CD8-positive, alpha-beta memory T cell (primary cell): ENCODE data around the gene ASIC1. TPM values are rescaled to one million over a fixed set of nuclear protein-coding genes. Genes with fewer than 3 reads are reported as not detected.

ENCODE experiments used
- CTCF ChIA-PET: fragments of 350-600 bp; sonication (Branson Sonifier 250); formaldehyde crosslinking; loops from one replicate; lab custom pipeline; 2021; ENCODE audit warnings: antibody characterized with exemption; lab: Charles Lee
- POLR2A ChIA-PET: fragments of 350-600 bp; sonication (Branson Sonifier 250); formaldehyde crosslinking; loops from one replicate; lab custom pipeline; 2021; ENCODE audit warnings: antibody characterized with exemption; lab: Charles Lee
- DNase-seq, 5 donors: peaks; one replicate each; pipeline versions ENCODE4 v3.0.0 to v3.0.0-alpha.2; 2020 to 2022; ENCODE audit warnings: mixed read lengths in 1 of 5
- H3K27ac ChIP-seq: one replicate; pipeline ENCODE4 v1.7.0; 2013; ENCODE audit warnings: low read depth, mild to moderate bottlenecking, low read length, moderate library complexity
- H3K27me3 ChIP-seq: 2 replicates; pipeline ENCODE4 v1.7.0; 2013; ENCODE audit warnings: low read length, mild to moderate bottlenecking; ENCODE audit not compliant: insufficient read depth, poor library complexity, severe bottlenecking
- H3K36me3 ChIP-seq: 2 replicates; pipeline ENCODE4 v1.7.0; 2013; ENCODE audit warnings: mild to moderate bottlenecking, low read length, moderate library complexity; ENCODE audit not compliant: insufficient read depth
- H3K4me1 ChIP-seq: 2 replicates; pipeline ENCODE4 v1.7.0; 2013; ENCODE audit warnings: mild to moderate bottlenecking, low read length, moderate library complexity; ENCODE audit not compliant: insufficient read depth
- H3K4me3 ChIP-seq: 2 replicates; pipeline ENCODE4 v1.7.0; 2013; ENCODE audit warnings: mild to moderate bottlenecking, low read length
- H3K9me3 ChIP-seq: 2 replicates; pipeline ENCODE4 v1.7.0; 2013; ENCODE audit warnings: mild to moderate bottlenecking, low read length
- H3K27ac Mint-ChIP-seq, 8 donors: one replicate each; pipeline ENCODE4 v1.8.0; 2020 to 2021; ENCODE audit warnings: mixed read lengths in 8 of 8, mild to moderate bottlenecking in 6 of 8, inconsistent platforms in 3 of 8, moderate library complexity in 3 of 8
- H3K27me3 Mint-ChIP-seq, 2 donors: one replicate each; pipeline ENCODE4 v1.8.0; 2020 to 2021; ENCODE audit warnings: mixed read lengths in 2 of 2, mild to moderate bottlenecking in 1 of 2, moderate library complexity in 1 of 2
- H3K36me3 Mint-ChIP-seq, 3 donors: one replicate each; pipeline ENCODE4 v1.8.0; 2020 to 2021; ENCODE audit warnings: mixed read lengths in 3 of 3, inconsistent platforms in 1 of 3, mild to moderate bottlenecking in 1 of 3
- H3K4me1 Mint-ChIP-seq, 3 donors: one replicate each; pipeline ENCODE4 v1.8.0; 2020 to 2021; ENCODE audit warnings: mixed read lengths in 3 of 3, inconsistent platforms in 1 of 3, mild to moderate bottlenecking in 1 of 3
- H3K4me3 Mint-ChIP-seq, 7 donors: one replicate each; pipeline ENCODE4 v1.8.0; 2020 to 2021; ENCODE audit warnings: mixed read lengths in 7 of 7, mild to moderate bottlenecking in 6 of 7, moderate library complexity in 4 of 7, inconsistent platforms in 2 of 7
- H3K9me3 Mint-ChIP-seq, 5 donors: one replicate each; pipeline ENCODE4 v1.8.0; 2020 to 2022; ENCODE audit warnings: mixed read lengths in 5 of 5, mild to moderate bottlenecking in 3 of 5, moderate library complexity in 2 of 5, inconsistent platforms in 1 of 5
- polyA plus RNA-seq: library from polyadenylated mRNA; unstranded; fragments of 300-500 nt; fragmentation: Illumina TruSeq; gene quantifications from one replicate; pipeline ENCODE4 v1.2.3, GENCODE V29; 2021
- total RNA-seq, 2 experiments: library from RNA; stranded (reverse); gene quantifications; one replicate each; pipeline ENCODE4 v1.2.3, GENCODE V29; 2021

Gene ASIC1
- total RNA-seq (1 to 10 TPM; 6.4 TPM), polyA plus RNA-seq (0.07 TPM)

GRCh38 chr12:50057000-50057841 is at the start of gene ASIC1:
Gene ASIC1 (plus strand): TSS chr12:50057596. CDS start chr12:50058767, 1,171 bp downstream.
- H3K4me1 Mint-ChIP-seq, result peaks cover 27 to 54% (median 32%) of the 10 kb centered on the region in 3 donors
- H3K27me3 ChIP-seq, result peaks cover 18% of the 10 kb centered on the region

GRCh38 chr12:50013361-50014147 is 43.8 kb upstream of the ASIC1 start:
- POLR2A ChIA-PET, result interaction anchor here (0.8 to 1.0 kb wide), 2 partner anchors 11 to 98 kb away, joined by 3 to 4 read pairs; partner anchors contain the start of gene COX14
- DNase-seq, result no peak
- CTCF ChIA-PET, result interaction anchor here (1.0 to 2.1 kb wide), 3 partner anchors 23 to 47 kb away, joined by 3 to 7 read pairs (median 4); no protein-coding TSS in a partner anchor
- H3K4me3 Mint-ChIP-seq, result no peak overlapping the region
- H3K27me3 Mint-ChIP-seq, result no peaks in the 10 kb centered on the region
- no peaks in the 10 kb centered on the region for H3K9me3 ChIP-seq
- peaks cover 9 to 25% (median 11%) of the 10 kb centered on the region in 3 donors for H3K4me1 Mint-ChIP-seq
- H3K4me1 ChIP-seq, result no peaks in the 10 kb centered on the region
- H3K36me3 ChIP-seq, result no peaks in the 10 kb centered on the region
- H3K4me3 ChIP-seq, result no peak overlapping the region
- no peaks in the 10 kb centered on the region for H3K9me3 Mint-ChIP-seq
- no peaks in the 10 kb centered on the region for H3K27me3 ChIP-seq
- peaks cover 0 to 19% (median 7%) of the 10 kb centered on the region in 3 donors for H3K36me3 Mint-ChIP-seq
- no peak overlapping the region for H3K27ac ChIP-seq
- H3K27ac Mint-ChIP-seq, result peak overlapping the region in 4 of 8 donors; percentile 14 to 86 (median 58)

More at GRCh38 chr12:50057000-50057841, at the start of gene ASIC1:
- peak in 3 of 5 donors; percentile 12 to 68 (median 35) for DNase-seq
- no peak within 1 kb of the TSS for H3K27ac ChIP-seq
- H3K4me3 ChIP-seq, result peak within 1 kb of the TSS; percentile 59
- H3K9me3 ChIP-seq, result no peaks in the 10 kb centered on the region
- H3K4me1 ChIP-seq, result peaks cover 33% of the 10 kb centered on the region
- Mint-ChIP-seq H3K4me3 (peak within 1 kb of the TSS; percentile 69 to 93 (median 88)), H3K27ac (peak within 1 kb of the TSS in 4 of 8 donors; percentile 12 to 73 (median 51)), H3K36me3 (peaks cover 0 to 2% (median 0%) of the 10 kb centered on the region in 3 donors), H3K27me3 (peaks cover 46% of the 10 kb centered on the region in 2 donors), H3K9me3 (no peaks in the 10 kb centered on the region)
- H3K36me3 ChIP-seq, result no peaks in the 10 kb centered on the region
- POLR2A ChIA-PET, result interaction anchor here (0.6 to 1.3 kb wide), 2 partner anchors 14 to 708 kb away, joined by 3 read pairs; no protein-coding TSS in a partner anchor
- CTCF ChIA-PET, result interaction anchor here (1.2 to 5.4 kb wide), 8 partner anchors 13 to 90 kb away, joined by 3 to 47 read pairs (median 12); no protein-coding TSS in a partner anchor

- H3K4me3 Mint-ChIP-seq, result no peak overlapping the region
- peaks cover 9 to 31% (median 11%) of the 10 kb centered on the region in 3 donors for H3K4me1 Mint-ChIP-seq
- H3K27me3 ChIP-seq, result no peaks in the 10 kb centered on the region
- H3K27ac ChIP-seq, result no peak overlapping the region
- H3K27ac Mint-ChIP-seq, result peak overlapping the region in 4 of 8 donors; percentile 15 to 52 (median 26)
- no peak for DNase-seq
- H3K4me3 ChIP-seq, result no peak overlapping the region
- H3K36me3 Mint-ChIP-seq, result peaks cover 0 to 19% (median 7%) of the 10 kb centered on the region in 3 donors
- H3K27me3 Mint-ChIP-seq, result no peaks in the 10 kb centered on the region
- no peaks in the 10 kb centered on the region for H3K9me3 Mint-ChIP-seq
- CTCF ChIA-PET, result interaction anchor here (1.0 to 2.1 kb wide), 2 partner anchors 25 to 48 kb away, joined by 4 to 7 read pairs; no protein-coding TSS in a partner anchor
- no peaks in the 10 kb centered on the region for H3K36me3 ChIP-seq
- POLR2A ChIA-PET, result interaction anchor here (1.0 kb wide), 1 partner anchor 98 kb away, joined by 3 read pairs; the partner anchor contains the start of gene COX14
- H3K9me3 ChIP-seq, result no peaks in the 10 kb centered on the region
- no peaks in the 10 kb centered on the region for H3K4me1 ChIP-seq
These were observed 43.1 kb upstream of the ASIC1 start for GRCh38 chr12:50014342-50014741.

- Histone ChIP-seq H3K4me1 (no peaks in the 10 kb centered on the region), H3K4me3 (no peak overlapping the region), H3K27ac (no peak overlapping the region), H3K36me3 (no peaks in the 10 kb centered on the region), H3K9me3 (no peaks in the 10 kb centered on the region), H3K27me3 (no peaks in the 10 kb centered on the region)
- Mint-ChIP-seq H3K27me3 (no peaks in the 10 kb centered on the region), H3K4me3 (no peak overlapping the region), H3K9me3 (no peaks in the 10 kb centered on the region), H3K36me3 (peaks cover 0 to 17% (median 3%) of the 10 kb centered on the region in 3 donors), H3K4me1 (peaks cover 9 to 36% (median 11%) of the 10 kb centered on the region in 3 donors), H3K27ac (no peak overlapping the region)
- POLR2A ChIA-PET, result no interaction called here
- DNase-seq, result no peak
- CTCF ChIA-PET, result interaction anchor here (1.1 to 1.3 kb wide), 2 partner anchors 38 to 49 kb away, joined by 3 to 4 read pairs; no protein-coding TSS in a partner anchor
These were observed 40.6 kb upstream of the ASIC1 start for GRCh38 chr12:50016501-50017475.

GRCh38 chr12:50017641-50018040 is 39.8 kb upstream of the ASIC1 start:
- peaks cover 0 to 17% (median 3%) of the 10 kb centered on the region in 3 donors for H3K36me3 Mint-ChIP-seq
- no peak overlapping the region for H3K27ac ChIP-seq
- no peaks in the 10 kb centered on the region for H3K27me3 ChIP-seq
- no peak for DNase-seq
- no peak overlapping the region for H3K4me3 Mint-ChIP-seq
- H3K27me3 Mint-ChIP-seq, result no peaks in the 10 kb centered on the region
- POLR2A ChIA-PET, result no interaction called here
- no peaks in the 10 kb centered on the region for H3K9me3 ChIP-seq
- H3K4me3 ChIP-seq, result no peak overlapping the region
- no peaks in the 10 kb centered on the region for H3K4me1 ChIP-seq
- H3K27ac Mint-ChIP-seq, result no peak overlapping the region
- CTCF ChIA-PET, result interaction anchor here (0.7 to 1.3 kb wide), 2 partner anchors 39 to 50 kb away, joined by 3 to 4 read pairs; no protein-coding TSS in a partner anchor
- H3K4me1 Mint-ChIP-seq, result peaks cover 9 to 40% (median 11%) of the 10 kb centered on the region in 3 donors
- H3K36me3 ChIP-seq, result no peaks in the 10 kb centered on the region
- H3K9me3 Mint-ChIP-seq, result no peaks in the 10 kb centered on the region

GRCh38 chr12:50018154-50018553 is 39.2 kb upstream of the ASIC1 start:
- Histone ChIP-seq H3K36me3 (no peaks in the 10 kb centered on the region), H3K9me3 (no peaks in the 10 kb centered on the region), H3K27me3 (no peaks in the 10 kb centered on the region), H3K27ac (no peak overlapping the region), H3K4me1 (no peaks in the 10 kb centered on the region), H3K4me3 (no peak overlapping the region)
- Mint-ChIP-seq H3K27me3 (no peaks in the 10 kb centered on the region), H3K9me3 (no peaks in the 10 kb centered on the region), H3K4me1 (peaks cover 9 to 44% (median 11%) of the 10 kb centered on the region in 3 donors), H3K36me3 (peaks cover 0 to 17% (median 3%) of the 10 kb centered on the region in 3 donors), H3K27ac (peak overlapping the region in 1 of 8 donors; percentile 72), H3K4me3 (no peak overlapping the region)
- ChIA-PET POLR2A (no interaction called here), CTCF (interaction anchor here (0.7 kb wide), 1 partner anchor 38 kb away, joined by 3 read pairs; no protein-coding TSS in a partner anchor)
- DNase-seq, result no peak
